Measurements from ENCODE around the gene LARGE1.

LARGE1 gene

GRCh38 chr22:33715237-33715985 is 204.9 kb downstream of the LARGE1 start:
- no peak for DNase-seq

DNA sequence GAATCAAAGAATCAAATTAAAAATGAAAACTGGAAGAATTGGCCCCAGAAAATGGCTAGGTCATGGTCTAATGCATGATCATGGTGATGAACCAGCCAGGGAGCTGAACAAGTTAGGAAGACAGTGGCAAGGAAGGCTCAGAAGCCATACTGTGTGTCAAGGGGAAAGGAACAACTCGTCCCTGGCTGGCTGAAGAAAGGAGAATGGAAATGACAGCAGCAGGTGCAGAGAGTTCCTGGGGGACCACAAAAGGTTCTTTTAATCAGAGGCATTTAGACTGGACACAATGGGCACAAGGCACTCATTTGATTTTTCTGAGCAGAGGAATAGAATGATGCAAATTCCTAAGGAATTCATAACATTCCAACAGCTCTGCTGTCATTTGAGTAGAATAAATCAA is 209.9 kb downstream of the LARGE1 start:
- no peak for DNase-seq

GRCh38 chr22:33707581-33707980 is 212.7 kb downstream of the LARGE1 start:
- DNase-seq, result no peak

DNA sequence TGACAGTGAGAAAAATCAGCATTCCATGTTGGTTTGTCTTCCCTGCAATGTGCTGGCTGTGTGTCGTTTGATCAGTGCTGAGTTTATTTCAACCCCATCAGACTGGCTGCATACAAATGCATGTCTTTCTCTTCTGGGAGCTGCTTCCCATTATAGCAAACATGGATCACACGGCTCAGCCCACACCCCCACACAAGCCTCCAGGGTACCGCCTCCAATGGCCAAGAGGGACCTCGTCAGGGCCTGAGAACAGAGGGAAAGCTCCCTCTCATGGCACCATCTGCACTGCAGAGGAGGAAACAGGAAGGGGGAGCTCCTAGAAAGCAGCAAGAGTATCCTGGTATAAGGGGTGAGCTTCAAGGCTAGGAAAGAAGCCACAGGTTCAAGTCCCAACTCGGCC is 214.2 kb downstream of the LARGE1 start:
- DNase-seq, result no peak

GRCh38 chr22:33699176-33699575 is 221.1 kb downstream of the LARGE1 start:
- DNase-seq, result no peak

DNA sequence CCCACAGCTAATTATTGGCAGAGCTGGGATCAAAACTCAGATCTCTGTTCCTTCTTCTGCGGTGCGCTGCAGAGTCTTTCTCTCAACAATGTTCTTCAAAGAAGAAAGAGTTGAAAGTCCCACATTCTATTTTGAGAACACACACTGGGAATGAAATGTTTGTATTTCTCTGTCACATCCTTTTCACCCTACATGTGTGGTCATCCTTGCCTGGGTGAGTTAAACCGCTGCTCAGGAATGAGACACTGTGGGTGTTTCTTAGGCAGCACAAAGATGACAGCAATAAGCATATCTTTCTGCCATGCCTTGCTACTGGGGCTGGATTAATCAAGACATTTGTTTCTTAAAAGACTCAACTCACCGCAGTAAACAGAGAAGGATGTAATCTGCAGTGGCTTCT is 222.6 kb downstream of the LARGE1 start:
- no peak for DNase-seq

GRCh38 chr22:33691057-33691630 is 229.1 kb downstream of the LARGE1 start:
- DNase-seq, result no peak

DNA sequence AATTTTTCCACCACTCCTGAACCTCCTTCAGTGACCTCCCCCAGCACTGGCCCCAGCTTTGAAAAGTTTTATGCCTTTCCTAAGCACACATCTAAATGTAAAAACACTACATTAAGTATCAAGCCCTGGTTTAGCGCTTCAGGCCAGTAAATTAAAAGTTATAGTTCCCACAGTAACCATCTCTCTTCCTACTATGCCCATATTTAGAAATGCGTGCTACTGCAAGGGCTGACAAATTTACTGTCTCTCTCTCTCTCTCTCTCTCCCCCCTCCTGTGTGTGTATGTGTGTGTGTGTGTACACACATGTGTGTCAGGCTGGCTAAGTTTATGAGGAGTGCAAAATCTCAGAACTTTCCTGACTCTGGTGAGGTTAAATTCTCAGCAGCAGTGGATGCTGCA is 231.4 kb downstream of the LARGE1 start:
- no peak for DNase-seq

DNA sequence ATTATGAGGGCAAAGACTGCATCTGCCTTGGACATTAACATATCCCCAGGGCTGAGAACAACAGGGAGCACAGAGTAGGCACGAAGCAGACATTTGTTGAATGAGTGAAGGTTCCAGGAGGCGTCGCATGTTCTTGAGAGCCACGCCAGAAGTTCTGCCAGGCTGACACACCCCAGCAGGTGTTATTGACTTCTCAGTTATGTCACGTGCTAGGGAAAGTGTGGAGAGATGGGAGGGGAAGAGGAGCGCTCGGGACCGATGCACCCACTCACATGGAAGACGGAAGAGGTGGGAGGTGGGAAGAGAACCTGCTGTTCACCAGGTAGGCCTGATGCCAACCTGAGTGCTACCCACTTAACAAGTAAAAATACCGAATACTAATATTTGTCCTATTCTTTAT is 232.8 kb downstream of the LARGE1 start:
- no peak for DNase-seq

GRCh38 chr22:33684087-33684486 is 236.2 kb downstream of the LARGE1 start:
- no peak for DNase-seq

DNA sequence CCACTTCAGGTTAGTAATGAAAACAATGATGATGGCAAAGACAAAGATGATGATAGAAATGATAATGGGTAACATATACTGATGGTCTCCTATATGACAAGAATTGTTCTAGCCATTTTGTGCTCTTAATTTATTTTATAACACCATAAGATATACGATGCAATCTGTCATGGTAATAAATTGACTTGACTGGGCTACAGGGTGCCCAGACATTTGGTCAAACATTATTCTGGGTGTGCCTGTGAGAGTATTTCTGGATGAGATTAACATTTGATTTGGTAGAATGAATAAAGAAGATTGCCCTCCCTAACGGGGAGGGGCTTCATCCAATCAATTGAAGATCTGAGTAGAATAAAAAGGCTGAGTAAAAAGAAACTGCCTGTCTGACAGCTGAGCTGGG is 237.3 kb downstream of the LARGE1 start:
- DNase-seq, result no peak

DNA sequence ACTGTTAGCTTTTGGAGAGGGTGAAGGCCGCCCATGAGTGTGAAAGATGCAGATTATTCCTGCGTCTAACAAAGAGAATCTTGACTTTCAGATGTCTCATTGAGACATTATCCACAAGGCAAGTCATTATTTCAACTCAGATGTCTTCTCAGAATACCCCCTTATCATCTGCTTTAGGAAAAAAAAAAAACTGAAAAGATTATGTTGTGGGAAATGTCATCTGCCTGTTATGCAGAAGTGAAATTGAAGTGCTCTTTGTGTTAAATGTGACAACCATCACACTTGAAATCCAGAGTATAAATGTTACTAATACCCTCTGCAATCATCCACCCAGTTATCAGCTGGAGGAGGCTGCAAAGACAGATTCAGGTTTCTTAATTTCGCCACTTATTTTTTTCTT is 239.6 kb downstream of the LARGE1 start:
- DNase-seq, result no peak

DNA sequence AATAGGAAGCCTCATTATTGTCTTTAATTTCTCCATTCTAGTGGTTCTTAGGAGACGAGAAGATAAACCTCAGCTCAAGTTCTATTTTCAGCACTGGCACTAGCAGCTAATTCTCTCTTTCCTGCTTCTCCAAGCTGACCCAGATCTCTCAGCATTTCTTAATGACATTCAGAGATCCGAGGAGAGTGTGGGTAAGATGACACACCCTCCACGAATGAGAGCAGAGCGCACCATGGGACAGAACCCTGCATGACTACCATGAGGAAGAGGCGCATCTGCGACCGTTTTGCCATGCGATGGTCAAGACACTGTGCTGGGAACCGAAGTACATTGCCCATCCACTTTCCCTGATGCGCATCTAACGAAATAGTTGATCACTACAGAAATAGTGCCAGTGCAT is 241.8 kb downstream of the LARGE1 start:
- DNase-seq, result no peak

DNA sequence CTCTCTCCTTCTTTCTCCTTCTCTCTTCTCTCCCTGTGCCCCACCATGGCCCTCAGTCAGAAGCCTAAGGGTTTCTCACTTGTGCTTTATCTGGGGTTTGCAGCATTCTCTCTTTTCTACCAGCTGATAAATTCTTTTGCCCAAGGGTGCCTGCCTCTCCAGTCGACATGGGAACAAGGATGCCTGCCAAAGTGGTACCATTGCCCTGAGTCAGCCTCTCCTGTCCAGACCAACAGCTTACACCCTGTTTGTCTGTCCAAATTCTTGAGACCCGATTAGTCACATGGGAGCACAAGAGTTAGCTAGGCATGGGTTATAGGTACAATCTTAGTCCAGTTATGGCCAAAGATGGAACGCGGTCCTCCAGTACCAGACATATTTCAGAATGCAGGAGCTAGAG is 242.7 kb downstream of the LARGE1 start:
- no peak for DNase-seq

DNA sequence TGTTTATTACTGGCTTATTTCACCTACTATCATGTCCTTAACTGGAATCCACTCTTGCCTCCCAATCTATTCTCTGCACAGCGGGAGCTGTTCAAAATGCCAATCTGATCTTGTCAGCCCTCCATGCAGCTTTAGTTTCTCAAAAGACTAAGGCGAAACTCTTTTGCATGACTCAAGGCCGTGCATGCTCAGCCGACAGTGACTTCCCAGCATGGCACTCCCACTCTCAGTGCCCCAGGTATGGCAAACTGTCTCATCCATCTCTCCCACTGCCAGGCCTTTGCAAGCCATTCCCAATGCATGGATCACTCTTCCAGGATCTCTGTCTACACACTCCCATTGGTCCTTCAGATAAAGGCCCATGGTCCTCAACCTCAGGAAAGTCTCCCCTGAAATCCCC is 245.9 kb downstream of the LARGE1 start:
- DNase-seq, result no peak

DNA sequence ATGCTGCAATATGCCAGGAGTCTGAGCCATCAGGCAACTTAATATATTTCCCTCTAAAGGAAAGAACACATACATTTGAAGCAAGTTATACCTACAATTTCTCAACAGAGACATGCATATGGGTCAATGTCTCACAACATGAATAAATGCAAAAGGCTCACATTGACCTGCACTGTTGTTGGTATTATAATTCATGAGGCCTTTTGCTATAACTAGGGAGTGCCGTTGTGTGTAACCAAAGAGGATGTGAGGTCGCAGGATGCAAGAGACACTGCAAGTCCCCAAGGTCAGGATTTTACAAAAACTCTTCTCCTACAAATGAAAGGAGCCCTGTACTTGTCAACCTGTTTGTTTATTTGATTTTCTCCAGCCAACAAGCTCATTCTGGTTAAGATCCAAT is 250.5 kb downstream of the LARGE1 start:
- no peak for DNase-seq

DNA sequence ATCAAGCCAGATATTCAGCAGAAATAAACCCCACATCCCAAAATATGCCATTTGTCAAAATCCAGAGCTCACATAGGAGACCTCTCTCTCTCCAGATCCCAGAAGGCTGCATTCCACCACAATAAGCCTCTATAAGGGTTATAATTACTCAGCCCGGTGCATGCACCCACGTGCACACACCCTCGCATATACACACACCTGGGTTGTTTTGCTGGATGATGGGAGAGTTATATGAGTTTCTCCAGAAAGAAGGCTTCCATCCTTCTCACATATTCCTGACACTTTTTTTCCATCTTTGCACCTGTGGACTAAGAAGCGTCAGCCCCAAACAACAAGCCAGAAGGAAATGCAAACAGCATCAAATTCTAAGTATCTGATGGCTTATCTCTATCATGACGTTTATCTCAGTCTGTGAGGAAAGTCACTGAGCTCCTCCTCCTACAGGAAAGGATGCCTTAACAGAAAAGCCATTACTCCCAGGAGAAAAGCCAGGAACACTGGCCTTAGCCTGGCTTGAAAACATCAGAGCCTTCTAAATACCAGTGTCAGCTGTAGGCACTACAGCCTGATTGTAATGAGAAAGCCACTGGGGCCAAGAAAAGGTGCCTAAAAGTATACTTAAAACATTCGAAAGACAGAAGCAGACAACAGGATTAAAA is 253.2 kb downstream of the LARGE1 start:
- DNase-seq, result no peak

DNA sequence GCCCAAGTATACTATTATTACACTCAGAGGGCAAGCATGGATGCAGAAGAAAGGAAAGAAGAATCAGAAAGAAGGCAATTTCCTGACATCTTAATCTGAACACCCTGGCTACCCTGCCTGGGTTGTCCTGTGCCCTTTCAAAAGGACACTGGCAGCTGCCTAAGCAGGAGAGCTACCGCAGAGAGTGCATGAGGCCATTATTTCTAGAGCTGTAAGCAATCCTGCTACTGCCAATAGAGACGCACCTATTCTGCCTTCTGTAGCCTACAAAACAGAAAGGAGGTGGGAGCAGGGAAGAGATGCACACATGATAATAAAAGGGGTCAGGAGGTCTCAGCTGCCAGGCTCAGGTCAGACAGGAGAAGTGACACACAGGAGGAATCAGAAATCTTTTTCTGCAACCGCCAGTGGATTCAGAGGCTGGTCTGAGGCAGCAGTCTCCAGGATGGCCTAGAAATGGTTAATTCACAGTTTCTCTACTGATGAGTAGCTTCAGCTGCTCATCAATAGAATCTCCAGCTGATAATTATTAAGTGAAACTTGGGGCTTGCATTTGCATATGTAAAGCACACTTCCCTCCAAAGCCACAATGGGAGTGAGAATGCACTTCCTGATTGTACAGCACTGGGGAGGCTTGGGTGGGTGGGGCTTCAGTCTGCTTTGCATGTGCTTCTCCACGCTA is 253.9 kb downstream of the LARGE1 start:
- no peak for DNase-seq

GRCh38 chr22:33659448-33659847 is 260.8 kb downstream of the LARGE1 start:
- no peak for DNase-seq

DNA sequence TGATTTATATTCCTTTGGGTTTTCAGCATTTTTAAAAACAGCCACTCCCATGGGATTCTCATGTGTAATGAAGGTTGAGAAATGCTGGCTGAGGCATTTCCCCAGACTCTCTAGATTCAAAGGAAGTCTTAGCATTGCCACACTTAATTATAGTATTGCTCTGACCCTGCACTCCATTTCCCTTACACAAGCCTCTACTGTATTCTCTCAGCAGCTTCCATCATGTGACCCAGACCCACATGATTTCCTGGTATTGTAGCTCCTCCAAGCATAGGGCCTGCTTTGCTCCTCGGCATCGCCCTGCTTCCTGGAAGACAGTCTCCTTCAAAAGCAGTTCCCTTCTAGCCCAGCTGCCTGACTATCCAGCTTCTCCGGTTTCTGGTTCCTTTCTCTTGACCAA is 261.5 kb downstream of the LARGE1 start:
- no peak for DNase-seq

DNA sequence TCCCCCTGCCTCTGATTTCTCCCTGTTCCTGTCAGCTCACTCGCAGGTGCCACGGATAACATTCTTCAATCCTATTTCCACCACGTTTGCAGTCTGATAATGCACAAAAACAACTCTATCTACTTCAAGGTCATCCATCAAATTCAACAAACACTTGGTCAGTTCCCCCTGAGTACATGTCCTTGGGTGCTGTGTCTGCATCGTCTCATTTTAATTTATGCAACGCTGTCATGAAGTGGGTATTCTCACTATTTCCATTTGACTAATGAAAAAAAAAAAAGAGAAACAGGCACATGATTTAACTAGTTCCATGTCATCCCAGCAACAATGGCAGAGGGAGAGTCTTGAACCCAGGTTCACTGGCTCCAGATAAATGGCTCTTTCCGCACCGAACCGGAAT is 262.6 kb downstream of the LARGE1 start:
- DNase-seq, result no peak

DNA sequence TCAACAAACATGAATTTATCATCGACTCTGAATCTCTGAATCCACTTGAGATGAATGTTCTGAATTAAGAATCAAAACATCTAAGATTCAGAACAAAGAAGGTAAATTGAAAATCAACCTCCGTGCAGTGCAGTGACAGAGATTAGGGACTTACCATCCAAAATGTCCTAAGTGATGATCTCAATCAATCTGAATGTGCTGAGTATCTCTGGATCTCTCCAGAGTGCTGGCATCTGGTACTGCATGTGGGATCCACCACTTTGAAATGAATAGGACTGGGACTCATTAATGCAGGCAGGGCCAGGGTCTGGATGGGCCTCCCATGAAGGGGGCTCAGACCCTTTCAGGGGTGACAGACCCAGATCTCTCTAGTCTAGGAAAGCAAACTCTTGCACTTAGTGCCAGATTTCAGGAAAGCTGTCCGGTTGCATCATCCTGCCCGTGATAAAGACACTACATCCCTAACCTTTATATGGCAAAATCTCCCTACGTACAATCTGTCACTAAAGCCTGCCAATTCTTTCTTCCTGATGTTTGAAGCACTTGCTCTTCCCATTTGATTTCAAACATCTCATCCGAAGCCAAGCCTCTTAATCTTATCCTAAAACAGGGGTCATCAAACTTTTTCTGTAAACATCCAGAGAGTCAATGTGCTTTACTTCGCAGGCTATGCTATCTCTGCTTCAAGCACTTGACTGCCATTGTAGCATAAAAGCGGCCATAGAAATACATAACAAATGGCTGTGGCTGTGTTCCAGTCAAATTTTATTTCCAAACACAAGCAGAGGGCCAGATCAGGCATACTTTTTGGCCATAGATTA is 263.3 kb downstream of the LARGE1 start:
- DNase-seq, result no peak
